CD14-positive monocyte (primary cell): ENCODE results near the gene GALNT15. TPM values are rescaled to one million over a fixed set of nuclear protein-coding genes. Genes with fewer than 3 reads are reported as not detected.

Experiments
- DNase-seq, 3 donors: peaks; one replicate each; pipeline ENCODE4 v3.0.0-alpha.2; 2011 to 2022
- H2AFZ ChIP-seq: 2 replicates; pipeline ENCODE4 v1.6.0; 2012; ENCODE audit warnings: mild to moderate bottlenecking, low read depth, low read length, inconsistent platforms; ENCODE audit not compliant: insufficient read depth, poor library complexity, severe bottlenecking
- H3K27ac ChIP-seq, 2 donors: 1 replicate in 1 of 2; 2 replicates in 1 of 2; pipeline ENCODE4 v1.5.1; 2012 to 2013; ENCODE audit warnings: low read length in 2 of 2, control low read depth in 1 of 2, inconsistent platforms in 1 of 2, low read depth in 1 of 2, mild to moderate bottlenecking in 1 of 2
- H3K27me3 ChIP-seq, 2 donors: one replicate each; pipeline versions ENCODE4 v1.6.0 to v1.6.1; 2011 to 2013; ENCODE audit warnings: low read length in 2 of 2; ENCODE audit not compliant: control insufficient read depth in 2 of 2, insufficient read depth in 2 of 2
- H3K36me3 ChIP-seq, 2 donors: replicated peaks in 1 of 2; 1 replicate in 1 of 2; 2 replicates in 1 of 2; pipeline versions ENCODE4 v1.5.1 to v1.6.1; 2012 to 2013; ENCODE audit warnings: low read length in 2 of 2, control low read depth in 1 of 2, inconsistent platforms in 1 of 2, mild to moderate bottlenecking in 1 of 2; ENCODE audit not compliant: insufficient read depth in 2 of 2, control insufficient read depth in 1 of 2
- H3K4me1 ChIP-seq, 2 donors: 1 replicate in 1 of 2; 2 replicates in 1 of 2; pipeline versions ENCODE4 v1.5.1 to v1.6.1; 2012 to 2013; ENCODE audit warnings: low read length in 2 of 2, control low read depth in 1 of 2, inconsistent platforms in 1 of 2, mild to moderate bottlenecking in 1 of 2, moderate library complexity in 1 of 2; ENCODE audit not compliant: insufficient read depth in 2 of 2, control insufficient read depth in 1 of 2
- H3K4me2 ChIP-seq: replicated peaks from 2 replicates; pipeline ENCODE3; 2012; ENCODE audit warnings: low read length, moderate library complexity, mild to moderate bottlenecking; ENCODE audit not compliant: poor library complexity, severe bottlenecking; ENCODE audit errors: extremely low read depth
- H3K4me3 ChIP-seq, 3 experiments: fragments of 200-600 bp in 1 of 3; sonication (generic) in 1 of 3; replicated peaks in 1 of 3; 1 replicate in 2 of 3; 2 replicates in 1 of 3; pipeline ENCODE4 v1.5.1; 2011 to 2013; ENCODE audit warnings: low read length in 3 of 3, mild to moderate bottlenecking in 3 of 3, control low read depth in 2 of 3, low read depth in 2 of 3, inconsistent platforms in 1 of 3, moderate library complexity in 1 of 3
- H3K79me2 ChIP-seq: 2 replicates; pipeline ENCODE4 v1.6.0; 2012; ENCODE audit warnings: mild to moderate bottlenecking, control low read depth, inconsistent platforms, low read length, moderate library complexity; ENCODE audit not compliant: insufficient read depth
- H3K9ac ChIP-seq: 2 replicates; pipeline ENCODE4 v1.6.0; 2017; ENCODE audit warnings: low read length, mild to moderate bottlenecking; ENCODE audit not compliant: insufficient read depth, poor library complexity, severe bottlenecking
- H3K9me3 ChIP-seq, 2 donors: replicated peaks in 1 of 2; 1 replicate in 1 of 2; 2 replicates in 1 of 2; pipeline versions ENCODE4 v1.5.1 to v1.6.1; 2012 to 2013; ENCODE audit warnings: low read length in 2 of 2, control low read depth in 1 of 2; ENCODE audit not compliant: control insufficient read depth in 1 of 2, insufficient read depth in 1 of 2
- H4K20me1 ChIP-seq: 2 replicates; pipeline ENCODE4 v1.6.0; 2012; ENCODE audit warnings: mild to moderate bottlenecking, low read length, control low read depth, moderate library complexity; ENCODE audit not compliant: insufficient read depth
- H3K27ac Mint-ChIP-seq, 7 donors: one replicate each; pipeline ENCODE4 v1.8.0; 2020; ENCODE audit warnings: mild to moderate bottlenecking in 7 of 7, mixed read lengths in 7 of 7, moderate library complexity in 6 of 7, inconsistent platforms in 2 of 7
- H3K27me3 Mint-ChIP-seq, 3 donors: one replicate each; pipeline ENCODE4 v1.8.0; 2021 to 2022; ENCODE audit warnings: low read depth in 3 of 3, mild to moderate bottlenecking in 3 of 3, mixed read lengths in 3 of 3, moderate library complexity in 3 of 3, inconsistent platforms in 1 of 3
- H3K36me3 Mint-ChIP-seq, 2 donors: one replicate each; pipeline ENCODE4 v1.8.0; 2020; ENCODE audit warnings: mixed read lengths in 2 of 2, inconsistent platforms in 1 of 2, mild to moderate bottlenecking in 1 of 2
- H3K4me1 Mint-ChIP-seq: one replicate; pipeline ENCODE4 v1.8.0; 2020; ENCODE audit warnings: mild to moderate bottlenecking, mixed read lengths
- H3K4me3 Mint-ChIP-seq, 2 donors: one replicate each; pipeline ENCODE4 v1.8.0; 2020; ENCODE audit warnings: mild to moderate bottlenecking in 2 of 2, mixed read lengths in 2 of 2, moderate library complexity in 1 of 2
- H3K9me3 Mint-ChIP-seq, 7 donors: one replicate each; pipeline ENCODE4 v1.8.0; 2020 to 2022; ENCODE audit warnings: mixed read lengths in 7 of 7, mild to moderate bottlenecking in 6 of 7, moderate library complexity in 6 of 7, inconsistent platforms in 2 of 7
- CTCF ChIP-seq: fragments of 200-600 bp; IDR thresholded peaks from one replicate; pipeline ENCODE4 v1.8.0; 2022; ENCODE audit warnings: antibody characterized with exemption, mild to moderate bottlenecking
- WGBS: methylation state at CpG from one replicate; pipeline ENCODE4 v1.1.5; 2013; ENCODE audit warnings: missing lambda C conversion rate; ENCODE audit not compliant: insufficient coverage; 5-methylcytosine and 5-hydroxymethylcytosine counted together
- intact Hi-C, 2 donors: fragments of 100-400 bp; cut with micrococcal nuclease; formaldehyde crosslinking; loops; one replicate each; pipeline versions ENCODE4 v1.15.0 to v1.15.1; 2023
- polyA plus RNA-seq, 3 donors: library from polyadenylated mRNA; depleted of rRNA in 1 of 3; unstranded in 2 of 3; stranded (reverse) in 1 of 3; fragments of 300-500 nt in 2 of 3; fragments of >200 nt in 1 of 3; fragmentation: Illumina TruSeq in 2 of 3; gene quantifications; 1 replicate in 2 of 3; 2 replicates in 1 of 3; pipeline ENCODE4 v1.2.3, GENCODE V29; 2012 to 2021

Gene GALNT15
- polyA plus RNA-seq, 3 donors: not detected

DNA sequence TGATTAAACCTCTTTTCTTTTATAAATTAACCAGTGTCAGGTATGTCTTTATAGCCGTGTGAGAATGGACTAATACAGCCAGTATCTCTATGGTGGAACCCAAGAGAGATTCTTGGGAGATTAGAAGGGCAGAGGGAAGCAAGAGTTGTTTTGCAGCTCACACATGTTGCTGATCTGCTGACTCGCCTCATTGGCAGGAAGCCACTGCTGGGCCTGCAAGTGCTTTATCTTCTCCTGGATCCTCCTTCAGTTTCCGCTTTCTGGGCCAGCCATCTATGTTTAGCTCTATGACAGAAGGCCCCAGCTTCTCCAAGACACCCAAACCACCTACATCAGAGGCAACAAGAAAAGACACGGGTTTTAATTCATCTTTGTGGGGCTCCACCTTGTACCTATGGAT lies 23.4 kb upstream of the GALNT15 start:
- peaks cover 2% of the 10 kb centered on the region for H3K4me1 Mint-ChIP-seq
- H3K36me3 Mint-ChIP-seq: no peaks in the 10 kb centered on the region
- Histone ChIP-seq H4K20me1 (no peaks in the 10 kb centered on the region), H3K79me2 (no peaks in the 10 kb centered on the region), H3K4me1 (no peaks in the 10 kb centered on the region), H3K9ac (no peak overlapping the region), H3K4me3 (no peak overlapping the region), H3K27me3 (no peaks in the 10 kb centered on the region), H3K27ac (no peak overlapping the region), H3K4me2 (no peak overlapping the region), H2AFZ (no peak overlapping the region), H3K36me3 (no peaks in the 10 kb centered on the region), H3K9me3 (peaks cover 9 to 23% of the 10 kb centered on the region in 2 donors)
- no peak for TF ChIP-seq CTCF
- H3K27ac Mint-ChIP-seq: no peak overlapping the region
- H3K9me3 Mint-ChIP-seq: peaks cover 11 to 39% (median 26%) of the 10 kb centered on the region in 7 donors
- intact Hi-C loops: no loop called here
- no peak overlapping the region for H3K4me3 Mint-ChIP-seq
- no peak for DNase-seq
- peaks cover 0 to 3% (median 2%) of the 10 kb centered on the region in 3 donors for H3K27me3 Mint-ChIP-seq
- 14% methylated on average over 3 of the region's 4 CpGs for WGBS

GRCh38 chr3:16168211-16168610 lies 6.3 kb upstream of the GALNT15 start:
- peaks cover 0 to 6% (median 6%) of the 10 kb centered on the region in 3 donors for H3K27me3 Mint-ChIP-seq
- TF ChIP-seq CTCF: no peak
- Histone ChIP-seq H3K4me3 (no peak overlapping the region), H2AFZ (no peak overlapping the region), H3K27ac (no peak overlapping the region), H3K27me3 (no peaks in the 10 kb centered on the region), H3K4me2 (no peak overlapping the region), H3K36me3 (no peaks in the 10 kb centered on the region), H3K9ac (no peak overlapping the region), H3K79me2 (no peaks in the 10 kb centered on the region), H3K9me3 (peaks cover 3 to 10% of the 10 kb centered on the region in 2 donors), H3K4me1 (no peaks in the 10 kb centered on the region), H4K20me1 (no peaks in the 10 kb centered on the region)
- H3K9me3 Mint-ChIP-seq: peaks cover 7 to 25% (median 19%) of the 10 kb centered on the region in 7 donors
- 100% methylated on average over 3 of the region's 6 CpGs for WGBS
- intact Hi-C loops: no loop called here
- DNase-seq: no peak
- H3K4me3 Mint-ChIP-seq: no peak overlapping the region
- no peaks in the 10 kb centered on the region for H3K36me3 Mint-ChIP-seq
- no peak overlapping the region for H3K27ac Mint-ChIP-seq
- H3K4me1 Mint-ChIP-seq: no peaks in the 10 kb centered on the region
